Measurements from ENCODE around the gene ZNF521.
"Not testable (repeated sequence)": the region's sequence is repeated elsewhere in the genome, so short reads cannot be mapped to it uniquely, and the experiment has no call there.

Gene ZNF521

DNA sequence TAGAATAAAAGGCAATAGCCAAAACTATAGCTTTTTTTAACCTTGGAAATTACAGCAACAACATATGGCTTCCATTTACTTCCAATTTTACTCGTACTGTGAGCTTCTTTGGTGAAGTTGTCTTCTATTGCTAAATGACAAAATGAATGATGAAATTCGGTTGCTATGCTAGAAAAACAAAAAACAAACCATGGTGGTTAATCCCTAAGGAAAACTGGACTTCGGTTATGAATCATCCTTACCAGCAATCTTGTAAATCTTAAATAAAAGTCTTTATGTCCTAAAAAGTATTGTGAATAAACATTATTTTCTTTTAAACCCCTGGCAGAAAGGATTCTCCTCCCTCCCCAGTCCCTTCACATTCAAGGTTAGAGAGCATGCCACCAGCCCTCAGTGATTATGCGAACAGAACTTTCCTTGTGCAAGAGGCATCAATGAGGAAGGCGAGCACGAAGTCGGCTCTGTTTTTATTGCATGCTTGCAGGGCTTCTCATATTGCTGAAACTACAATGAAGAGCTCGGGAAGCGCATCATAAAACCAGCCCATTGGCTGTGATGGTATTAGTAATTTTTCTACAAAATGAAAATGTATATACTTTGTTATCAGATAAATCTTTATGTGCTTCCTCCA, 62.9 kb downstream of the ZNF521 start:
- no peak for DNase-seq (ENCODE audit: low read depth in 1 of 2, low spot score in 1 of 2)

DNA sequence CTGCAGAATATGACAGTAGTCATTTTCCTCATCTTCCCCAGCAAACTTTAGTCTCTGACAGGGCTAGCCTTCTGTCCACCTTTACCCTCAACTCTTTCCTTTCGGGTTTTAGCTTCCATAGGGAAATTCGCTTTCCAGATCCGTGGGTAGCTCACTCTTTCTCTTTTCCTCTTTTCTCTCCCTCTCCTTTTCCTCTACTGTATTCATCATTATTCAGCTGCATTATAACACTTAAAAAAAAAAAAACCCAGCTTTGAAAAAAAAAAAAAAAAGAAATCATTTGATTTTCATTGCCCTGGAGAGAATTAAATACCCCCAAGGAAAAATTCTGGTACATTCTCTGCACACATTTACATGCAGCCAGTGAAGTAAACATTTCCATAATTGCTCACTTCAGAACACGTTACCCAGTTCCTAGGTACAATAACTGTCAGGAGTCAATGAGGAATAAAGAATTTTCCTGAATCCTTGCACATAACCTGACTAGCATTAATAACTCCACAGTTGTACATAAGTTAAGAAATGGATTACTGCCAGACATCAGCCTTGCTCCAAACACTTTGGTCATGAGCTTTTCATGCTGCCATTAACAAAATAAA, 63.5 kb downstream of the ZNF521 start:
- no peak for DNase-seq (ENCODE audit: low read depth in 1 of 2, low spot score in 1 of 2)

DNA sequence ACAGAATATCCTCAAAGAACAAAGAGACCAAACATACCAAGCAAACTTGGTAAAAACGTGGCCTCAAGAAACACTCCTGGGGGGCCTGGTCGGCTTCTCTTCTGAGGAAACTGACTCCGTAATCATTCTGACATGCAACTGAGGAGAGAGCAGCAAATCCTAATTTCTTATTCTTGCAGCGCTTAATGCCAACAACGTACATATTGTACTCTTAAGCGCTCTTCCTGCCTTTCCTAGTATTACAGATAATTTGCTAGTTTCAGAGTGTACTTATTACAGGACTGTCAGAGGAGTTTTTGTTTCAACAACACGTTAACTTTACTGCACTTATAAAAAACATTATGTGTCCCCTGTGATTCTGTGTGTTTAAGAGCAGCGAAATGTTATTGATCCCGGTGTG, 64.9 kb downstream of the ZNF521 start:
- no peak for DNase-seq (ENCODE audit: low read depth in 1 of 2, low spot score in 1 of 2)

DNA sequence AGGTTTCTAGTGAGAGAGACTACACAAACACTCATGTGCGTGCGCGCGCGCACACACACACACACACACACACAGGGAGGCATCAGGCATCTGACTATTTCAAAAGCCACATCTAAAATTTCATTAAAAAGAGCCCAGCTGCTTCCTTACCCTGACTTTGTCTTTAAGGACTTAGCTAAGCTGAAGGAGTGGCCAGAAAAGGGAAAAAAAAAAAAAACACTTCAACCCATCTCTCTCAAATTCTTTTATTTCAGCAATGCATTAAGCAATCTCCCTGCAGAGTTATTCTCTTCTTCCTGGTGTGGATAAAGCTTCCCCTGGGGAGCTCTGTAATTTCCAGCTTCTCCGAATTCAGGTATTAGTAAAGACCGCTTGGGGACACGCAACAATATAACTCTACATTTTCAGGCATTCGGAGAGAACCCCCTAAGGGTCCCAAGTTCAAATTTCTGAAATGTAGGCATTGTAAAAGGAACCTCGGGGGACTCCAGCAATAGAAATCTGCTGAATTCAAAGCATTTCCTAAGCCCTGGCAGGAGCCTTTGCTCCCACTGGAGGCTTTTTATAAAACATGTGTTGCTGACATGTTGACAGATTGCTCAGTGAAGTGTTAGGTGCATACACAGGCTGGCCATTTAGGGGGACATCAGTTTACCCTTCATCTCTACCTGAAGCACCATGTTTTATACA, 67.0 kb downstream of the ZNF521 start:
- DNase-seq (ENCODE audit: low read depth in 1 of 2, low spot score in 1 of 2) = no peak

DNA sequence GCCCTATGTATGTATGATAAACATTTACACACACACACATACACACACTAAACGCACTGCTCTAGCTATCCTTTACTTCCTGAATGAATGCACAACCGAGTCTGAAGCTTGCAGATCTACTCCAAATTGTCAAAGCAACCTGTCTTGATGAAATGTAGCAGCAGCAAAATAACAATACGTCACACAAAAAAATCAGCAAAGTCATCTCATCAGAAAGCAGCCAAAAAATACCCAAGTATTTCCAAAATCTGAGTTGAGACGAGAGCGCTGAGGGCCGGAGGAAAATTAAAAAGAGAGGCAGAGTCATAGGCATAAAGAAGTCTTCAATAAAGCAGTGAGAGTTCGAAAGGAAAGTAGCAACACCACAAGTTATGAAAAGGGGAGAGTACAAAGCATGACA, 67.7 kb downstream of the ZNF521 start:
- no peak for DNase-seq (ENCODE audit: low read depth in 1 of 2, low spot score in 1 of 2)

DNA sequence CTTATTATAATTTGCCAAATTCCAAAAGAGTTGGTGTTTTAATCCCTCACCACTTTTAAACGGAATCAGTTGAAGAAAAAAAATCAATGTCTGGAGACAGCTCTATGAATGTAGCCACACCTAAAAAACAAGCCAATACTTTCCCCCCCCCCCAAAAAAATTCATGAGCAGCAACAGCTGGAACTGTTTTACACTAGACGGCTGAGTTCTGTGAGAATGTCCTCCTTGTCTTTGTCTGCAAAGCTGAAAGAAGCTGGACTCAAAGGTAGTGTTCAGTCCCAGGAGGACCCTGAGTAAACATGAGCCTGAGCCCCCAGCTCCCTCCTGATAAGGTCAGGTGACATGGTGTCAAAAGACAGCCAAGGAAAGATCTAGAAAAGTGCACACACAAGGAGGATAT, 68.2 kb downstream of the ZNF521 start:
- DNase-seq (ENCODE audit: low read depth in 1 of 2, low spot score in 1 of 2) = no peak

DNA sequence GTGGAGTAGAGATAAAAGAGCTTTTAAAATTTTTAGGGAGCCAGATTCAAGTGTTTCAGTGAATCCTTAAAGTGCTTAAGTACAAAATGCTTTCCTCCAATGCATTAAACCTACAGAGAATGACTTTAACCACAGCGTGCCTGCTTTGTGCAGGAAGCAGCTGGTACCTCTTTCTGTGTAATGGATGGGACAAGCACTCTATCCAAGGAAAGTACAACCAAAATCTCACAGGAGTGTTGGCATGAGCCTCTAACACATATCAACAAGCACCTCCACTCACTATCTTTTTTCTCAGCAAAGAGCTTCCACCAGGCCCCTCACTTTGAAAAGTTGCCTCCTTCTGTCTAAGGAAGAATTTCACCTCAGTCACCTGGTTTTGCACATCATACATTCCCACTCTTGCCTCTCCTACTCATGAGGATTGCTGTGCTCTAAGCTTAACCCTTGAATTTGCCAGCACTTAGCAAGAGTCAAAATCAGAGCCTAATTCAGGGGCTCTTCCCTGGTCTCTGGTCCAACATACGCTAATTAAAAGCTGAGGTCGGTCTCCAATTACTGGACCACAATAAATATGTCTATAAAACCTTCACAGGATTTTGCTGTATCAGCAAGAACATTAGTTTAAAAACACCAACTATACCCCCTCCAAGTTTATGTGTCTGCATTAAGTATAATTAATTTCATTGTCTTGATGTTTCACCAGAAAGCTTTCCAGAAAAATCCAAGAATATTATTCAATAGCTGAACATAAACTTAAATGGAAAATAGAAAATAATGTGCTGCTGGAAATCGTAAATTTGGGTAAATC, 68.9 kb downstream of the ZNF521 start:
- DNase-seq (ENCODE audit: low read depth in 1 of 2, low spot score in 1 of 2) = no peak

DNA sequence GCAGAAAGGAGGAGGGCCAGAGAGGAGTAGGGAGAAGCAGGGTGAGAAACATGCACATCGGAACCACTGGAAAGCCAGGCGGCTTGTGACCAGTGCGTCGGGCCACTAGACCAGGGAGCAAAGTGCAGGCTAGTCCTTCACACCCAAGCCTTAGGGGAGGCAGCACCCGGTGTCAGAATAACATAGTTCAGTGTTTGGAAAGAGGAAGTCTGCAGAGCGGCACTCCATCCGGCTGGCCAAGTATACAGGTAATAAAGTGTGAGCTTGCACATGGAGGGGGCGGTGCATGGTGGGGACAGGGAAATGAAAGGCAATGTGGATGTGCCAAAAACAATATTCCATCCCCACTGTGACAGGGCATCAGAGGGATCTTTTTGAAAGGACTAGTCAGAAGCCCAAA, 69.7 kb downstream of the ZNF521 start:
- DNase-seq (ENCODE audit: low read depth in 1 of 2, low spot score in 1 of 2) = no peak

DNA sequence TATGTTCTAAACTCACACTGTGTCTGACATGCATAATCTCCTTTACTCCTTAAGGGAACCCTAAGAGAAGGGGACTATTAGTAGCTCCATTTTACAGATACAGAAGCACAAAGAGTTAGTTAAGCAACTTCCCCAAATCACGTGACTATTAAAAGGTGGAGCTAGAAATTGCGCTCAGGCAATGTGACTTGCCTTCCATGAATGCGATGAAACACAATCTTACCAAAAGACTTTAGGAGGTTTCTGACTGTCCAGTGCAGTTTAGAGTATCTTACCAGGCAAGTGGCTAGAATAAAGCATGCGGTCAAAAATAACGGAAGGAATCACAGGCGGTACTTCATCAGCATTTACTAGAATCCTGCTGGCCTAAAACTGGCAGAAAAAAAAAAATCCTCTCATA, 70.4 kb downstream of the ZNF521 start:
- DNase-seq (ENCODE audit: low read depth in 1 of 2, low spot score in 1 of 2) = no peak

DNA sequence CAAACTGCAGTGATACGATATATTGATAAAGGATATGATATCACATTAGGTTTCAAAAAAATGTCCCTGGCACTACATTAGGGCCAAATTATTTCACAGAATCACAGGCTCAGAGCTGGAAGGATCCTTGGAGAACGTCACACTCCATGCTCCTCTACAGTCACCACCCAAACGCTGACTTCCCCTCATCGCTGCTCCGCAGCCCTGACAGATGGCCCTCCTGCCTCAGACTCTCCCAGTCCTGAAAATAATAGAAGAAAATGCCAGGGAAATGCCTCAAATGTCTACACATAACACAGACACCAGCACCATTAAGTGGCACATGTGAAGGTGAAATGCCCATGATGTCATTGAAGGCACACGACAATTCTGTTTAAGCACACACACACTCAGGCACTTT, 72.0 kb downstream of the ZNF521 start:
- DNase-seq (ENCODE audit: low read depth in 1 of 2, low spot score in 1 of 2) = no peak

DNA sequence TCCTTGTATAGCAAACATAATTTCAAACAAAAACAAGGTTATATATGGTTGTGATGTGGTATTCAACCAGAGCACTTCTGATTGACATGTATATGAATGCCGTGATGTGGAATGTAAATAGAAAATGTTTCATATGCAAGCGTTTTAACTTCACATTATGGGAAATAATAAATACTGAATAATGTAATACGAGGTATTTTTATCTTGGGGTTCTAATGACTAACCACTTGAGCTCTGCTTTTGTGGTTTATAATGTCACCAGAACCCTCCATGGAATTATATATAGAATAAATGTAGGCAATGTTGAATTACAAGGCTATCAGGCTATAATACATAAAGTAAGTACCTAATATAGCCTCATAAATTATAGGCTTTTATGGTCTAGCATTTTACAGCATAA, 72.4 kb downstream of the ZNF521 start:
- no peak for DNase-seq (ENCODE audit: low read depth in 1 of 2, low spot score in 1 of 2)

DNA sequence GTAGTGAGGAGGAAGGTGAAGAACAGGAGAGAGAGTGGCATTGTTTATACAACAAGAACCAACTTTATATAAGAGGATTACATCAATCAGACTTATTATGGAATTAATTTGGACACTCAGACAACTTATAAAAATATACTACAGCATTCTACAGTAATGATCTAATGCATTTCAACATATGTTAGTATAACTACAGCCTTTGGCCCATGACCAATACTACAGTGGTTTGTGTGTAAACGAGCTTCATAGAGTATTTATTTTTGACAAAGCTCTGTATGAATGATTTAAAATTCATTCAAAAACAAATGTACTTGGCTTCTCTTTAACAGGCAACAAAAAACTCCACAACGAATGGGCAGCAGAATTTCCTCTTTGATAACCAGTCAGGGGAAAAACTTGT, 72.8 kb downstream of the ZNF521 start:
- DNase-seq (ENCODE audit: low read depth in 1 of 2, low spot score in 1 of 2) = no peak

DNA sequence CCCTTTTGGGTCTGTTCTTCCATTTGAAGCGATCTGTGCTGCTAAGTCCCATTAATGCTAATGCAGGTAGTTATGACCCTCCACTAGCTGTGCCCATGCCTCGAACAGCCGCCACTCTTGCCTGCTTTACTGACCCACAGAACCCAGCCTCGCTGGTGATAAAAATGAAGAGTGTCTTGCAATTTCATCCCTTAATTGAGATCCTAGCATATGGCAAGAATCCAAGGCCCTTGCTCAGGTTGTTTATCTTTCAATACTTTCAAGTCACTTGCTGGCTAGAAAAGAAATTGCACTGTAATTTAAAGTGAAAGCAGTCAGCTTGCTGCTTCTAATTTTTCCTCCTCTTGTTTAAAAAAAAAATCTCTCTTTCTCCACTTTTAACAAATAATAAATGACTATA, 73.6 kb downstream of the ZNF521 start:
- no peak for DNase-seq (ENCODE audit: low read depth in 1 of 2, low spot score in 1 of 2)

DNA sequence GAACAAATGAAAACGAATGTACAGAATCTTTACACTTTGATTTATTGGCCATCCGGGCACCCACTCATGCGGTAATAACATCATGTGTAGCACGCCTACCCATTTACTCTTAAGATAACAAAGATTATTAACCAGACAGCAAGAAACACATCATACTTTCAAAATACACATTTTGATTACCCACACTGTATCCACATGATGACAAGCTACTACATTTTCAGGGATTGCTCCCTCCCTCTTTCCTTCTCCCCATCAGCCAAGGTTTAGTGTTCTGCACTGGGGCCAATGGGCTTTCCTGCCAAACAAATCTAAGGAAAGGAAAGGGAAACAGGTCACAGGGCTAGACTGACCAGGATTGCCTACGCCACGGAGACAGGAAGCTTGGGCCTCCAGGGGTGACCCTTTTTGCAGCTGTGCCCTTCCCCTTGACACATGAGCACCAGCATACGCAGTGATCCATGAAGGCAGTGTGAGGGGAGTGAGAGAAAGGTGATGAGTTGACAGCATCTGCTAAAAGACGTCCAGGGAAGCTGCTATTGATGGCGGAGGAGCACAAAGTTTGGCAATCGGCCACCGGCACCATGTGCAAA, 76.5 kb downstream of the ZNF521 start:
- no peak for DNase-seq (ENCODE audit: low read depth in 1 of 2, low spot score in 1 of 2)

DNA sequence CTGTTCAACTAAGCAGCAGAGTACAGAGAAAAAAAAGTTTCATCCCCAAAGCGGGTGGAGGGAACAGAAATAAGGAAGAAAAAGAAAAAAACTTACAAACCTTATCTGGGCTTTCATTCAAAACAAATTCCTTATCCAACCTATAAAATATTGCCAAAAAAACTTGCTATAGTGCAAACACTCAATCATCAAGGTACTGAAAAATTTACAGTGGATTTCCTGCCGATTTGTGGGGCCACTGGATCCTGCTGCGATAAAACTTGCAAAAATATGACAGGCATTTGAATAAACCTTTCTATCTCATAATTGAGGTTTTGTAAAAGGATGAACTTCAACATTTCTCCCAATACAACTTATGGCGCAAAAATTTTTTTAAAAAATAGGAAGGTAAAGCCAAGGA, 77.0 kb downstream of the ZNF521 start:
- DNase-seq (ENCODE audit: low read depth in 1 of 2, low spot score in 1 of 2) = no peak

DNA sequence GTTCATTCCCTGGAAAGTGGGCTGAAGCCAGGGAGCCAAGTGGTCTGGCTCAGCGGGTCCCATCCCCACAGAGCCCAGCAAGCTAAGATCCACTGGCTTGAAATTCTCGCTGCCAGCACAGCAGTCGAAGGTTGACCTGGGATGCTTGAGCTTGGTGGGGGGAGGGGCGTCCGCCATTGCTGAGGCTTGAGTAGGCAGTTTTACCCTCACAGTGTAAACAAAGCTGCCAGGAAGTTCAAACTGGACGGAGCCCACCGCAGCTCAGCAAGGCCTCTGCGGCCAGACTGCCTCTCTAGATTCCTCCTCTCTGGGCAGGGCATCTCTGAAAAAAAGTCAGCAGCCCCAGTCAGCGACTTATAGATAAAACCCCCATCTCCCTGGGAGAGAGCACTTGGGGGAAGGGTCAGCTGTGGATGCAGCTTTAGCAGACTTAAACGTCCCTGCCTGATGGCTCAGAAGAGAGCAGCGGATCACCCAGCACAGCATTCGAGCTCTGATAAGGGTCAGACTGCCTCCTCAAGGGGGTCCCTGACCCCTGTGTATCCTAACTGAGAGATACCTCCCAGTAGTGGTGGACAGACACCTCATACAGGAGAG, 84.9 kb downstream of the ZNF521 start:
- DNase-seq (ENCODE audit: low read depth in 1 of 2, low spot score in 1 of 2) = not testable (repeated sequence)

DNA sequence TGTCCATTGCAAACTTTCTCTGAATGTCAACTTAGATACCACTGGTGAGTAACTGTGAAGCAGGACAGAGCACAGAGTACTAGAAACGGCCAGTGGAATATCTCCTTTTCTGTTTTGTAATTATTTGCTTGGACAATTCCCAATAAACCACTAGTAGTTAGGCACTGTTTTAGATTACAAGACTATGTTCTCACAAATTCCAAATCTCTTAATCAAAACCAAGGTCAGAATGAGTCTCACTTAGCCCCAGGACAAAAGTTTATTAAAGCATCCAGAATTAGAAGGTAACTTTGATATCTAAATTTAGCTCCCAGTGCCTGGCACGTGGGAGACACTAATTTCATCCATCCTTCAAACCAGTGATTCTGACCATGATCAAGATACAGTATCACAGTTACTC, 89.0 kb downstream of the ZNF521 start:
- DNase-seq (ENCODE audit: low read depth in 1 of 2, low spot score in 1 of 2) = no peak

DNA sequence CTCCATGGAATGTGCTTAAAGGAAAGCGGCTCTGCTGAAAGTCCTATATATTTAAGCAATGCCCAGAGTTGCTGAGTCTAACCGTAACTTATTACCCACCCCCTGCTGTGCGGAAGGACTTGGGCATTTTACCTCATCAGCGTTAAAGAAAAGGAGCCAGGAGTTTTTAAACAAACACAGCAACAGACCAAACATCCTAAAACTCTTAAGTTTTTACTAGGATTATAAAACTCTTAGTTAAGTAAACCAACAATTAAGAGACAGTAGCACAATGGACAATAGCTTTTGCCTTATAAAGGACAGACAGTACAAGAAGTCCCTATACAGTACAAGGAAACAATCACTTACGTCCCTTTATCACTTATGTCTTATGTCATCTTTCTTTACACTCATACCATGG, 90.2 kb downstream of the ZNF521 start:
- DNase-seq (ENCODE audit: low read depth in 1 of 2, low spot score in 1 of 2) = no peak

DNA sequence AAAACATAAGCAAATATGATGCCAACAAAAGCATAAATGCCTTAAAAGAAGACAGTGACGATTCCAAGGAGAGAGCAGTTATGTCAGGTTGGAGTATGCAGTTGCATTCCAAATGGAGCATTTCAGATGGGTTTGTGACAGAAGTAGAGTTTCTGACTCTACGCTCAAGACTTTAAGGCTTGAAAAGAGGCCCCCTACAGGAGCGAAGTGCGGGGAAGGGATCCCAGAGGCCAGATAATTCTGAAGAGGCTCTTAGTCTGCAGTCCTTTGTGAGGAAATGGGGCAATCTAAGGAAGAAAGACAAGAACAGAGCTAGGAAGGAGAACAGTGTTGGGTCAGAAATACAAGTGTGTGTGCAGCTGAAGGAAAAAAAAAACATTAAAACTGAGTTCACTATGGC, 95.5 kb downstream of the ZNF521 start:
- DNase-seq (ENCODE audit: low read depth in 1 of 2, low spot score in 1 of 2) = no peak

DNA sequence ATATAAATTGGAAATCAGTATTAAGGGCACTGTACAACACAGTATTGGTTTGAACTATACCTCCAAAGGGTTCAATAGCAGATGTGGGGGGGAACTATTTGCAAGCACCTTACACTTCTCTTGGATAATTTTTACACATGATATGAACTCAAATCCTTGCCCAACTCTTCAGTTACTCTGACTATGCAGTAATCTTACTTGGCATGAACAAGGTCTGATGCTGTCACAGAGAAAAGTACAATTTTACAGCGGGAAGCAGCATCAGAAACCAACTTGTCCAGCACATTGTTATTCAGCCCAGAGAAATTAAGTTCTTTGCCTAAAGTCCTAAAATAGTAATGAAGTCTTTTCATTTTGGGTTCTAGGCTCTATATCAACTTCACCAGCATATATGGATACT, 98.2 kb downstream of the ZNF521 start:
- no peak for DNase-seq (ENCODE audit: low read depth in 1 of 2, low spot score in 1 of 2)

DNA sequence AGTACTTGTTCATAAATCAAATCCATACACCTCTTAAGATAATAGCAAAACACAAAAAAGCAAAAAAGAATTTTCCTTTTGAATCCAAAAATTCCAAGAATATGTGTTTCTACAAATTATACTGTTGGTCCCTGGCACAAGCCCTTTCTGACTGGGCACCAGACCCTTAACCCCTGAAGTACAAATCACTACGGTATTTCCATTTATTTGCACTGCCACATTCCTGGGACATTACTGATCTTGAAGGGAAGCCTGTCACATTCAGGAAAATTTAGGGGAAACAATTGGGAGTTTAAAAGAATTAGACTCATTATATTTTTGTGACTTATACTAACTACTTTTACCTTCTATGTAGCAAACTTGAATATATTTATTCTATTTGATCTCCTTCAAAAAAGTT, 98.8 kb downstream of the ZNF521 start:
- DNase-seq (ENCODE audit: low read depth in 1 of 2, low spot score in 1 of 2) = no peak

Measured in stimulated activated CD4-positive, alpha-beta T cell treated with anti-CD3 and anti-CD28 coated beads, Interleukin-15, amount 100 ng/mL, for 1 hour (primary cell).